ENCODE results near the gene LIX1L.

LIX1L gene

GRCh38 chr1:145957443-145958319 is at the start of gene LIX1L:
TSS of gene LIX1L (minus strand) at chr1:145958017. CDS start at chr1:145957927, 90 bp downstream.
- DNase-seq, result peak; percentile 95 to 100 (median 98)

GRCh38 chr1:146001709-146002108 is 43.9 kb upstream of the LIX1L start:
- DNase-seq, result no peak

- DNase-seq, result peak; percentile 44 to 83 (median 74)
Observed at GRCh38 chr1:145999321-146000024, 41.7 kb upstream of the LIX1L start.

DNA sequence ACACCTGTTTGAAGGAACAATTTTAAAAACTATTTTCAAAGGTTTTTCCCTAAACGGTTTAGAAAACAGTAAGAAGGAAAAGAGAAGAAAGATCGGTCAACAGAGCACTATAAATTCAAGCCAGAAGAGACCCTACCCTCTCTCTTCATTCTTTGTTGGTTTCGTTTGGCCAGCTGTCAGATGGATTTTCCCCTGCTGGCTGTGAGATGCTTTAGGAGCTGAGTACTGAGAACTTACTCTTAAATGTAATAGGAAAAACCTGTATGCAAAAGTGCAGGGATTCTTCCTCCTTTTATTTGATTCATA is 39.9 kb upstream of the LIX1L start:
- DNase-seq, result peak in 2 of 3 experiments; percentile 29 to 57

- peak; percentile 63 to 77 (median 76) for DNase-seq
Observed at GRCh38 chr1:145997016-145997717, 39.4 kb upstream of the LIX1L start.

GRCh38 chr1:145996433-145997015 is 38.7 kb upstream of the LIX1L start, which contains the start of gene TXNIP:
TSS of gene TXNIP (minus strand) at chr1:145996579. CDS start at chr1:145996266, 313 bp downstream.
- DNase-seq, result peak; percentile 96 to 100 (median 99)

DNA sequence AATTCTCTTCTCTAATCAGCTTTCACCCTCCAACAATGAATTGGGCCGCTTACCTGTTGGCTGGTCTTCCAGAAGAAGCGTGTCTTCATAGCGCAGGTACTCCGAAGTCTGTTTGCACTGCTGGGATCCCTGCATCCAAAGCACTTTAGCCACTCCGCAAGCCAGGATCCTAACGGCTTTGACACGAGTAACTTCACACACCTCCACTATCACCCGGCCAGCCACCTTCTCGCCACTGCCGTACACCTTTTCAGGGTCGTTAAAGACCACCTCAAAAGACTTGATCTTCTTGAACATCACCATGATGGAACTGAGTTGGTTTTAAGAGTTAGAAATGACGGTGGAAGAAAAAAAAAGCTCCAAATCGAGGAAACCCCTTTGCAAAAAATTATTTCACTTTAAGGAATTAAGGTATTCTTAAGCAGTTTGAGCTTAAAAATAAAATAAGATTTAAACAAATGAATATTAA is 38.2 kb upstream of the LIX1L start:
- DNase-seq, result peak; percentile 47 to 83 (median 78)

- DNase-seq, result peak in 1 of 3 experiments; percentile 47
Observed at GRCh38 chr1:145995148-145995881, 37.5 kb upstream of the LIX1L start.

GRCh38 chr1:145994391-145995120 is 36.7 kb upstream of the LIX1L start:
- peak in 1 of 3 experiments; percentile 43 for DNase-seq

DNA sequence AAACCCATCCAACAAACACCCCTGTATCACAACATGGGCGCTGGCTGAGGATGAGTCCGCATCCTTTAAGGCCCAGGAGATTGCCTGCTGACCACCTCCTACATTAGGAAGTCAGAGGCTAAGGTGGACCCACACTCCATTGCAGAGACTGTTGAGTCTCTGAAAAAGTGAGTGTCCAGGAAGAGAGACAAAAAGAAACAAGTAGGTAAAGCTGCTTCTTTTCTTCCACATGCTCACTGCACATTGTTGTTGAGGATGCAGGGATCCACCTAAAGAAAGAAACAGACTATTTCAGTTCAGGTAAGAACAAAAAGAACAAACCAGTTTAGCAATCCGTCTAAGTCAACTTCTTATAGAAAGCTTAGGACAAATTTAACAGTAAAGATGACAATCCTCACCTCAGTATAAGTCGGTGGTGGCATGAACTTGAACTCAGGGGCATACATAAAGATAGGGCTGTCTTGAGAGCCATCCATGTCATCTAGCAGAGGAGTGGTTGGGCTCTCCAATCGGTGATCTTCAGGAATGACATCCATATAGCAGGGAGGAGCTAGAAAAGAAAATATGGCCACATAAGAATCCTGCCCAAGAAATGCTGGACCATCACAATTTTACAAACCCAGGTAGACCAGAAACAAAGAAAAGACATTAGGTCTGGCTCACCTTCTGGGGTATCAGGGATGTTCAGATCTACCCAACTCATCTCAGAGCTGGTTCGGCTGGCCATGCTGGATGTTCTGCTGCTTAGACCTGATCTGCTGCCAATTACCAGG is 36.0 kb upstream of the LIX1L start:
- peak in 1 of 3 experiments; percentile 34 for DNase-seq

DNA sequence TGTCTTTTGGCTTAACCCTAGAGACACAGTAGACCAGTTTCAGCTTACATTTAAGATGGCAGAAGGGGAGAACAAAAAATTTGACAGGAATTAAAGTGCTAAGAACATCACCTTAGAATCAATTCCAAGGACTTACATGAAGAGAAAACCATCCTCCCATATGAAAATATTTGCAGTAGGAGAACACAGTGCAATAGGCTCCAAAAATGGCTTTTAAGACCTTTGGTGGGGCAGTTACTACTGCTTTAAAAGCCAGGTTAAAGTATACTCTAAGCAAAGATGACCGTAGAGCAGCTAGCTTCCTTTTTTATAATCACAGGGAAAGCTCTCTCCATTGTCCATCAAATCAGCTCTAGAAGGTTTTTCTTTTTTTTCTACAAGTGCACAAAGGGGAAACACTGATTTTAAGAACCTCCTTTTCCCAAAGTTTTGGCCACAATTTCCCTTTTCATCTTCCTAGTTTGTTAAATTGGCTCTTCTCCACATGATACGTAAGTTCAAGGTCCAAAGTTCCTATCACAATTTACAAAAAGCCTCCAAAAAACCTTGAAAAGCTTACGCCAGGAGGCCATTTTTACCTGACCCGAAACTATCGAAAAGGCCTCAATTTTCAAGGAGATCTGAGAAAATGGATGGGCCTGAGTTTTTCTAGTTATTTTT is 35.3 kb upstream of the LIX1L start:
- no peak for DNase-seq

DNA sequence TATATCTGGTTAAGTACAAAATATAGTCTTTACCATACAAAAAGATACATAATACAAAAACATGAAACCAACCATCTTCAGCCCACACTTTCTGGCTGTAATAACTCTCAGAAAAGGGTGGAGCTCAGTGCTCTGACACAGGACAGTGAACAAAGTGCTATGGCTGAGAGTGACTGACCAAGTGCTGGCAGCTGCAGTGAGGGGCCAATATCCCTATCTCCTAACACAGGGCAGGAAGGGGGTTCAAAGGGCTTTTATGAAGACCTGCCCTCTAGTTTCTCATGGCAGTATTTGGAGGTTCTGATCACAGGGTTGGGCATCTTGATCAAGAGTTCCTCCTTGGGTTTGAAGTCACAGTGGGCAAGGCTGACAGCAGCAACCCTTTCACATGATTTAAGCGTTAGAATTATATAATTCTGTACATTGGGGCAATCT is 34.7 kb upstream of the LIX1L start:
- DNase-seq, result no peak

- DNase-seq, result peak in 1 of 3 experiments; percentile 37
Observed at GRCh38 chr1:145991735-145992412, 34.1 kb upstream of the LIX1L start.

GRCh38 chr1:145990249-145990855 is 32.5 kb upstream of the LIX1L start:
- DNase-seq, result peak in 1 of 3 experiments; percentile 51

GRCh38 chr1:145988773-145989172 is 31.0 kb upstream of the LIX1L start:
- no peak for DNase-seq

DNA sequence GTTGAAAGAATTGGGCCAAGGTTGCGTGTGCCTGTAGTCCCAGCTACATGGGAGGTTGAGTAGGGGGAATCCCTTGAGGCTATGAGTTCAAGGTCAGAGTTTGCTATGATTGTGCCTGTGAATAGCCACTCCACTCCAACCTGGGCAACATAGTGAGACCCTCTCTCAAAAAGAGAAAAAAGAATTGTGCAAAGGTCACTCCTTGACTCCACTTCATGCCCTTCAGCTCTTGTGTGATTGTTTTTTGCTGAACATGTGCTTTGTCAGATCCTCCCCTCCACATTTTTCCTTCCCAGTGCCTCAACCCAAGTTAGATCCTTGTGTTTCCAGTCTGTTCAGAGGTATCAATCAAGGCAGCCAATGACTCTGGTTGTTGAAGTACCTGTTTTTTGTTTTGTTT is 30.1 kb upstream of the LIX1L start:
- no peak for DNase-seq

GRCh38 chr1:145986551-145986950 is 28.7 kb upstream of the LIX1L start:
- DNase-seq, result no peak
